SU-DHL-6 (cell line): ENCODE data around the gene TSHR.

Source experiments
- CTCF ChIP-seq: fragments of 200-600 bp; sonication (generic); IDR thresholded peaks from one replicate; pipeline ENCODE4 v1.5.1; 2017; ENCODE audit warnings: antibody characterized with exemption, mild to moderate bottlenecking, low read length, moderate library complexity; ENCODE audit not compliant: insufficient read depth, poor library complexity, severe bottlenecking
- EZH2phosphoT487 ChIP-seq: fragments of 200-600 bp; sonication (generic), shearing (Covaris generic); conservative IDR thresholded peaks from 2 replicates; pipeline ENCODE4 v1.6.1; 2018; ENCODE audit warnings: mild to moderate bottlenecking, antibody characterized with exemption, low read length, moderate library complexity, mixed read lengths

GRCh38 chr14:81042438-81042837 is 87.0 kb downstream of the TSHR start:
- TF ChIP-seq EZH2phosphoT487 (no peak), CTCF (no peak)
